Cardiac muscle cell (in vitro differentiated cells and primary cell): Measurements from ENCODE around the gene ASB6. TPM values are rescaled to one million over a fixed set of nuclear protein-coding genes. Genes with fewer than 3 reads are reported as not detected.
A peak's percentile ranks its signal among the peaks of the same experiment; 100 is the strongest.
"Not testable (repeated sequence)": the region's sequence is repeated elsewhere in the genome, so short reads cannot be mapped to it uniquely, and the experiment has no call there.

Experiments used
- DNase-seq, 2 donors: peaks; one replicate each; pipeline versions ENCODE4 v3.0.0 to v3.0.0-alpha.2; 2010 to 2017; ENCODE audit warnings: low read depth in 1 of 2, low spot score in 1 of 2
- H3K27ac ChIP-seq: fragments of 200-600 bp; sonication (generic); 2 replicates; pipeline ENCODE4 v1.5.1; 2016
- H3K27me3 ChIP-seq: fragments of 200-600 bp; sonication (generic); 2 replicates; pipeline ENCODE4 v1.6.0; 2016; ENCODE audit warnings: control low read depth
- H3K36me3 ChIP-seq: fragments of 200-600 bp; sonication (generic); 2 replicates; pipeline ENCODE4 v1.5.1; 2016; ENCODE audit warnings: control low read depth
- H3K4me1 ChIP-seq: fragments of 200-600 bp; sonication (generic); 2 replicates; pipeline ENCODE4 v1.8.1; 2017; ENCODE audit warnings: low read depth, mild to moderate bottlenecking, mixed run types
- H3K4me3 ChIP-seq: fragments of 200-600 bp; sonication (generic); 2 replicates; pipeline ENCODE4 v1.5.1; 2016; ENCODE audit warnings: mild to moderate bottlenecking
- H3K9me3 ChIP-seq: fragments of 200-600 bp; sonication (generic); 2 replicates; pipeline ENCODE4 v1.5.1; 2017; ENCODE audit warnings: low read depth, mild to moderate bottlenecking, control low read depth
- polyA plus RNA-seq: library from polyadenylated mRNA; unstranded; fragments of >200 nt; fragmentation: Nextera tagmentation; extraction: Ambion mirVana; gene quantifications from 2 replicates; pipeline ENCODE4 v1.2.1, GENCODE V29; 2016
- total RNA-seq: library from RNA; depleted of rRNA; stranded (reverse); fragments of >200 nt; gene quantifications from 2 replicates; pipeline ENCODE4 v1.2.3, GENCODE V29; 2016
- TF ChIP-seq, protein P1 (sequence below): IDR thresholded peaks from 2 replicates; pipeline ENCODE4 v1.5.1; 2012; ENCODE audit warnings: low read depth, mild to moderate bottlenecking, low read length

Gene ASB6
- total and polyA plus RNA-seq, 2 experiments from 2014 or later: 24.0 to 25.2 TPM

DNA sequence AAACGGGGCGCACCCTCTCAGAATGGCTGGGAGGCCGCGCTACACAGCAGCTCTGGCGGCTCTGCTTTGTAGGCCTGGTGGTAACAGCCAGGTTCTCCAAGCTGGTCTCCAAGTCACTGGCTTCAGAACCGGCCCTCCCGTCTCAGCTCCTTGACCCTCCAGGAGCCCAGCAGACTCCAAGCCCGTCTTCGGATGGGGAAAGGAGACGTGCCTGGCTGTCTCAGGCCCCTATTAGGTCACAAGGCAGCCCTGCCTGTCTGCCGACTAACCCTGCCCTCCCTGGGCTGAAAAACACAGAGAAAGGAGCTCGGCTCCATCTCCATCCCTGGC, 2.2 kb downstream of the ASB6 start:
- Histone ChIP-seq H3K9me3 (no peaks in the 10 kb centered on the region), H3K4me1 (peaks cover 8% of the 10 kb centered on the region), H3K4me3 (no peak overlapping the region), H3K36me3 (peaks cover 19% of the 10 kb centered on the region), H3K27ac (no peak overlapping the region), H3K27me3 (no peaks in the 10 kb centered on the region)
- no peak for DNase-seq
- TF ChIP-seq, protein P1, sequence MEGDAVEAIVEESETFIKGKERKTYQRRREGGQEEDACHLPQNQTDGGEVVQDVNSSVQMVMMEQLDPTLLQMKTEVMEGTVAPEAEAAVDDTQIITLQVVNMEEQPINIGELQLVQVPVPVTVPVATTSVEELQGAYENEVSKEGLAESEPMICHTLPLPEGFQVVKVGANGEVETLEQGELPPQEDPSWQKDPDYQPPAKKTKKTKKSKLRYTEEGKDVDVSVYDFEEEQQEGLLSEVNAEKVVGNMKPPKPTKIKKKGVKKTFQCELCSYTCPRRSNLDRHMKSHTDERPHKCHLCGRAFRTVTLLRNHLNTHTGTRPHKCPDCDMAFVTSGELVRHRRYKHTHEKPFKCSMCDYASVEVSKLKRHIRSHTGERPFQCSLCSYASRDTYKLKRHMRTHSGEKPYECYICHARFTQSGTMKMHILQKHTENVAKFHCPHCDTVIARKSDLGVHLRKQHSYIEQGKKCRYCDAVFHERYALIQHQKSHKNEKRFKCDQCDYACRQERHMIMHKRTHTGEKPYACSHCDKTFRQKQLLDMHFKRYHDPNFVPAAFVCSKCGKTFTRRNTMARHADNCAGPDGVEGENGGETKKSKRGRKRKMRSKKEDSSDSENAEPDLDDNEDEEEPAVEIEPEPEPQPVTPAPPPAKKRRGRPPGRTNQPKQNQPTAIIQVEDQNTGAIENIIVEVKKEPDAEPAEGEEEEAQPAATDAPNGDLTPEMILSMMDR: no peak

DNA sequence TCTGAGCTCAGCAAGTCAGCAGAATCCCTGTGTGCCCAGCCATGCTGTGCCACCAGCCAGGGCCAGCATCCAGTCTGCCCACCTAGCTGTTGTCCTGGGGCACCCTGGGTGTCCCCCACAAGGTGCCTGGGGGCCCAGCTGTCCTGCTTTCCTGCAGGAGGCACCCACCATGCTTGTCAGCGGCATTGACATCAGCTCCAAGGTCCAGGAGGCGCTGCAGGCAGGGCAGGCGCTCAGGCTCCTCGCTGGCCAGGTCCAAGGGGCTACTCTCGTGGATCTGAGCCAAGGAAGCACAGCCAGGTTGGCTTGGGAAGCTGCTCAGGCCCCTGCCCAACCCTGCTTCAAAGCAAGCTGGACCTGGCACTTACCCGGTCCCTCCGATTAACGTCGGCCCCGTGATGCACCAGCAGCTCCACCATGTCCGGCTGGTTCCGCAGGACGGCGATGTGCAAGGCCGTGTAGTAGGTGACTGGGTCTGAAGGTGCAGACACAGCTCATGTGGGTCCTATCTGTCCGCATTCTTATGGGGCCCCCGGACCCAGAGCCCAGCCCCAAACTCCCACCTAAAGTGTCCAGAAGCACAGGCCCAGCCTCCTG, 2.8 kb downstream of the ASB6 start:
- peaks cover 8% of the 10 kb centered on the region for H3K4me1 ChIP-seq

DNA sequence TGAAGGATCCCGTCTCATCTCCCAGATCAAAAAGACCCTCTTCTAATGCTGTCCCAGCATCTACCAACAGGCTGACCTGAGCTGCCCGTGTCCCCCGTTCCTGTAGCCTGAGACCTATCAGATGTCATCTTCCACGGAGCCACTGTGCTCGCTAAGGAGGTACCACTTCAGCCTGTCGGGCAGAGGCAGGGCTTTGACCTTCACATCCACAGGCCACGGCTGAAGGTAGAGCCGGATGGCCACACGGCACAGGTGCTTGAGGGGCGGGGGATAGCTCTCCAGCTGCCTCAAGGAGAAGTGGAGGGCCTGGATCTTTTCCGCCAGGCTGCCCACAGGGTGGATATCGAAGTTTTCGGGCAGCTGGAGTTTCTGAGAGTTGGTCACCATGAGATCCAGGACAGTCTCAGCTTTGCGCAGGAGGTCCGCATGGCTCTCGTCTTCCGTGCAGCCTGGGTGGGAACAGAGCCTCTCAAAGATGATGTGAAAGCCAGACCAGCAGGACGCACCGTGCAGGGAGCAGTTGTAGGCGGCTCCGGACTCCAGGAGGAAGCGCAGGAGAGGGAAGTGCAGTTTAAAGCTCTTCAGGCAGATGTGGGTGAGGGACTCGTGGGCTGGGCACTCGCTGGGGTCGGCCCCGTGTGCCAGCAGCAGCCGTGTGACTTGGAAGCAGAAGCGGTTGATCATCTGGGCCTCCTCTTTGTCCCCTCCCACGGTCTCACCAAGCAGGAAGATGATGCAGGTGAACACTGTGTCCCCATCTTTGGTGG, 4.1 kb downstream of the ASB6 start:
- Histone ChIP-seq H3K27ac (peak overlapping the region; percentile 16), H3K36me3 (peaks cover 25% of the 10 kb centered on the region)
- TF ChIP-seq, protein P1: no peak

More for the DNA sequence above, 2.8 kb downstream of the ASB6 start:
- Histone ChIP-seq H3K27me3 (no peaks in the 10 kb centered on the region), H3K4me3 (no peak overlapping the region), H3K9me3 (no peaks in the 10 kb centered on the region), H3K27ac (no peak overlapping the region), H3K36me3 (peaks cover 25% of the 10 kb centered on the region)
- TF ChIP-seq, protein P1: no peak
- no peak for DNase-seq

DNA sequence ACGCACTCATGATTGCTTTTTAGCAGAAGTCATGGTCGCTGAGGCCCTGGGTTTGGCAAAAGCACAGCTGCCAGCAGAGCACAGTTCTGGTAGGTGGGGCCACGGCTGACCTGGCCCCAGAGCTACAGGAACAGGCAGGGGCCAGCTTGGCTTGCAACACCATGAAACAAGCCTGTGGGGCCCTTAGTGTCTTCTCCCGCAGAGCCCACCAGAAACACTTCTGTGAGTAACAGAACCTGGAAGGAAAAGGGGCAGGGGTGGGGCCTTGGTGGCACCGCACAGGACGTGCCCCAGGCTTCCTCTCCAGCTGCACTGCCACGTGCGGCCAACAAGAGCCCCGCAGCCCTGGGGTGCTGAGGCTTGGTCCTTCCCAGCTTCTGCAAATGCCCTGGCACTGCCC, 4.8 kb downstream of the ASB6 start:
- Histone ChIP-seq H3K27ac (peak overlapping the region; percentile 16), H3K4me3 (no peak overlapping the region), H3K27me3 (no peaks in the 10 kb centered on the region), H3K36me3 (peaks cover 25% of the 10 kb centered on the region), H3K9me3 (no peaks in the 10 kb centered on the region), H3K4me1 (peaks cover 14% of the 10 kb centered on the region)
- no peak for DNase-seq
- TF ChIP-seq, protein P1: no peak

More for the DNA sequence above, 4.1 kb downstream of the ASB6 start:
- Histone ChIP-seq H3K9me3 (no peaks in the 10 kb centered on the region), H3K4me1 (peaks cover 8% of the 10 kb centered on the region), H3K27me3 (no peaks in the 10 kb centered on the region), H3K4me3 (no peak overlapping the region)
- DNase-seq: no peak

DNA sequence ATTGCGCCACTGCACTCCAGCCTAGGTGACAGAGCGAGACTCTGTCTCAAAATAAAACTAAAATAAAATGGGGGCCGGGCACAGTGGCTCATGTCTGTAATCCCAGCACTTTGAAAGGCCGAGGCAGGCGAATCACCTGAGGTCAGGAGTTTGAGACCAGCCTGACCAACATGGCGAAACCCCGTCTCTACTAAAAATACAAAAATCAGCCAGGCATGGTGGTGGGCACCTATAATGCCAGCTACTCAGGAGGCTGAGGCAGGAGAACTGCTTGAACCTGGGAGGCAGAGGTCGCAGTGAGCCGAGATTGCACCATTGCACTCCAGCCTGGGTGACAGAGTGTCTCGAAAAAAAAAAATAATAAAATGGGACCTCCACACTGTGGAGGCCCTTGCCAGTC, 5.6 kb downstream of the ASB6 start:
- not testable (repeated sequence) for H3K4me3 ChIP-seq, H3K27me3 ChIP-seq, H3K9me3 ChIP-seq, DNase-seq, H3K27ac ChIP-seq
- peaks cover 19% of the 10 kb centered on the region for H3K4me1 ChIP-seq
- H3K36me3 ChIP-seq: peaks cover 25% of the 10 kb centered on the region
